ENCODE data around the gene MAP3K19.
"Not testable (repeated sequence)": the region's sequence is repeated elsewhere in the genome, so short reads cannot be mapped to it uniquely, and the experiment has no call there.

Gene MAP3K19

GRCh38 chr2:135047300-135047699 is at the start of gene MAP3K19:
MAP3K19 (minus strand) TSS chr2:135047447; CDS start chr2:135024647, 22,800 bp downstream.
- Mint-ChIP-seq H3K4me1 (no peaks in the 10 kb centered on the region), H3K27ac (no peak within 1 kb of the TSS), H3K27me3 (peaks cover 17% of the 10 kb centered on the region), H3K9me3 (no peaks in the 10 kb centered on the region), H3K36me3 (no peaks in the 10 kb centered on the region), H3K4me3 (no peak within 1 kb of the TSS)
- no peak for ATAC-seq

GRCh38 chr2:135096665-135097446 is 49.6 kb upstream of the MAP3K19 start:
- no peak overlapping the region for H3K4me3 Mint-ChIP-seq
- H3K27me3 Mint-ChIP-seq: no peaks in the 10 kb centered on the region
- no peak for ATAC-seq
- H3K36me3 Mint-ChIP-seq: peaks cover 65% of the 10 kb centered on the region
- no peak overlapping the region for H3K27ac Mint-ChIP-seq
- H3K9me3 Mint-ChIP-seq: no peaks in the 10 kb centered on the region
- H3K4me1 Mint-ChIP-seq: peaks cover 6% of the 10 kb centered on the region

GRCh38 chr2:135095591-135095990 is 48.3 kb upstream of the MAP3K19 start:
- Mint-ChIP-seq H3K36me3 (peaks cover 66% of the 10 kb centered on the region), H3K27ac (no peak overlapping the region), H3K9me3 (no peaks in the 10 kb centered on the region), H3K4me3 (no peak overlapping the region), H3K4me1 (peaks cover 6% of the 10 kb centered on the region), H3K27me3 (no peaks in the 10 kb centered on the region)
- no peak for ATAC-seq

- no peak overlapping the region for H3K27ac Mint-ChIP-seq
- H3K9me3 Mint-ChIP-seq: no peaks in the 10 kb centered on the region
- H3K27me3 Mint-ChIP-seq: no peaks in the 10 kb centered on the region
- no peak for ATAC-seq
- H3K4me3 Mint-ChIP-seq: no peak overlapping the region
- H3K36me3 Mint-ChIP-seq: peaks cover 66% of the 10 kb centered on the region
- H3K4me1 Mint-ChIP-seq: peaks cover 6% of the 10 kb centered on the region
These were observed 47.3 kb upstream of the MAP3K19 start for GRCh38 chr2:135094508-135094907.

- Mint-ChIP-seq H3K4me1 (peaks cover 6% of the 10 kb centered on the region), H3K36me3 (peaks cover 67% of the 10 kb centered on the region)
These were observed 46.6 kb upstream of the MAP3K19 start for GRCh38 chr2:135093670-135094330.

GRCh38 chr2:135093193-135093592 is 45.9 kb upstream of the MAP3K19 start:
- Mint-ChIP-seq H3K27me3 (no peaks in the 10 kb centered on the region), H3K27ac (no peak overlapping the region), H3K4me3 (no peak overlapping the region), H3K9me3 (peaks cover 2% of the 10 kb centered on the region), H3K4me1 (peaks cover 5% of the 10 kb centered on the region), H3K36me3 (peaks cover 67% of the 10 kb centered on the region)
- ATAC-seq: no peak

More at GRCh38 chr2:135093670-135094330, 46.6 kb upstream of the MAP3K19 start:
- Mint-ChIP-seq H3K9me3 (peaks cover 2% of the 10 kb centered on the region), H3K27me3 (no peaks in the 10 kb centered on the region), H3K27ac (no peak overlapping the region), H3K4me3 (no peak overlapping the region)
- ATAC-seq: no peak

- Mint-ChIP-seq H3K27me3 (no peaks in the 10 kb centered on the region), H3K27ac (no peak overlapping the region), H3K36me3 (peaks cover 68% of the 10 kb centered on the region), H3K4me1 (no peaks in the 10 kb centered on the region), H3K9me3 (peaks cover 2% of the 10 kb centered on the region), H3K4me3 (no peak overlapping the region)
- ATAC-seq: no peak
These were observed 44.4 kb upstream of the MAP3K19 start for GRCh38 chr2:135091681-135092080.

- peaks cover 73% of the 10 kb centered on the region for H3K36me3 Mint-ChIP-seq
- ATAC-seq: not testable (repeated sequence)
These were observed 42.4 kb upstream of the MAP3K19 start for GRCh38 chr2:135089597-135089996.

GRCh38 chr2:135086222-135086621 is 39.0 kb upstream of the MAP3K19 start:
- H3K9me3 Mint-ChIP-seq: peaks cover 2% of the 10 kb centered on the region
- no peak overlapping the region for H3K4me3 Mint-ChIP-seq
- H3K36me3 Mint-ChIP-seq: peaks cover 72% of the 10 kb centered on the region
- peaks cover 25% of the 10 kb centered on the region for H3K4me1 Mint-ChIP-seq
- no peaks in the 10 kb centered on the region for H3K27me3 Mint-ChIP-seq
- ATAC-seq: no peak
- H3K27ac Mint-ChIP-seq: no peak overlapping the region

More at GRCh38 chr2:135089597-135089996, 42.4 kb upstream of the MAP3K19 start:
- H3K9me3 Mint-ChIP-seq, H3K27ac Mint-ChIP-seq, H3K4me3 Mint-ChIP-seq, H3K27me3 Mint-ChIP-seq: not testable (repeated sequence)
- H3K4me1 Mint-ChIP-seq: peaks cover 18% of the 10 kb centered on the region

- Mint-ChIP-seq H3K4me3 (no peak overlapping the region), H3K4me1 (peaks cover 12% of the 10 kb centered on the region), H3K9me3 (no peaks in the 10 kb centered on the region), H3K27me3 (no peaks in the 10 kb centered on the region), H3K27ac (no peak overlapping the region), H3K36me3 (peaks cover 76% of the 10 kb centered on the region)
- ATAC-seq: no peak
These were observed 31.2 kb upstream of the MAP3K19 start for GRCh38 chr2:135078417-135078816.

GRCh38 chr2:135076556-135076955 is 29.3 kb upstream of the MAP3K19 start:
- no peak overlapping the region for H3K4me3 Mint-ChIP-seq
- H3K27me3 Mint-ChIP-seq: no peaks in the 10 kb centered on the region
- no peak for ATAC-seq
- no peak overlapping the region for H3K27ac Mint-ChIP-seq
- peaks cover 12% of the 10 kb centered on the region for H3K4me1 Mint-ChIP-seq
- peaks cover 9% of the 10 kb centered on the region for H3K9me3 Mint-ChIP-seq
- H3K36me3 Mint-ChIP-seq: peaks cover 76% of the 10 kb centered on the region

- ATAC-seq: peak; percentile 12
- no peak overlapping the region for H3K27ac Mint-ChIP-seq
- peaks cover 80% of the 10 kb centered on the region for H3K36me3 Mint-ChIP-seq
- H3K27me3 Mint-ChIP-seq: no peaks in the 10 kb centered on the region
- H3K4me1 Mint-ChIP-seq: peaks cover 16% of the 10 kb centered on the region
- peaks cover 9% of the 10 kb centered on the region for H3K9me3 Mint-ChIP-seq
- H3K4me3 Mint-ChIP-seq: no peak overlapping the region
These were observed 27.0 kb upstream of the MAP3K19 start for GRCh38 chr2:135074216-135074615.

- Mint-ChIP-seq H3K27ac (no peak overlapping the region), H3K4me3 (no peak overlapping the region), H3K27me3 (no peaks in the 10 kb centered on the region), H3K4me1 (peaks cover 16% of the 10 kb centered on the region), H3K36me3 (peaks cover 69% of the 10 kb centered on the region), H3K9me3 (peaks cover 9% of the 10 kb centered on the region)
- no peak for ATAC-seq
These were observed 25.1 kb upstream of the MAP3K19 start for GRCh38 chr2:135072125-135072997.

- no peak for ATAC-seq
- no peak overlapping the region for H3K4me3 Mint-ChIP-seq
- H3K27me3 Mint-ChIP-seq: no peaks in the 10 kb centered on the region
- H3K4me1 Mint-ChIP-seq: peaks cover 23% of the 10 kb centered on the region
- H3K27ac Mint-ChIP-seq: no peak overlapping the region
- H3K9me3 Mint-ChIP-seq: peaks cover 3% of the 10 kb centered on the region
- peaks cover 66% of the 10 kb centered on the region for H3K36me3 Mint-ChIP-seq
These were observed 19.5 kb upstream of the MAP3K19 start for GRCh38 chr2:135066710-135067109.

GRCh38 chr2:135064149-135064548 is 16.9 kb upstream of the MAP3K19 start:
- no peak for ATAC-seq
- Mint-ChIP-seq H3K9me3 (peaks cover 3% of the 10 kb centered on the region), H3K27ac (no peak overlapping the region), H3K4me1 (peaks cover 31% of the 10 kb centered on the region), H3K27me3 (no peaks in the 10 kb centered on the region), H3K36me3 (peaks cover 61% of the 10 kb centered on the region), H3K4me3 (no peak overlapping the region)

Data from stimulated activated memory B cell treated with anti-CD40 and anti-IgM and Interleukin-4, amounts not matched to agents 10 μg/mL and 1 μg/mL and 100 μg/mL, for 72 hours (primary cell).